ENCODE data around the gene ABHD4. TPM values are rescaled to one million over a fixed set of nuclear protein-coding genes. Genes with fewer than 3 reads are reported as not detected.
A peak's percentile ranks its signal among the peaks of the same experiment; 100 is the strongest.

The ABHD4 gene
- total RNA-seq, 2 experiments from 2014 or later = 5.6 to 15.6 TPM

- no peaks in the 10 kb centered on the region for H4K20me1 ChIP-seq (ENCODE audit: insufficient read depth, low read length)
- H3K36me3 ChIP-seq (ENCODE audit: insufficient read depth, low read length) = no peaks in the 10 kb centered on the region
- H3K9me3 ChIP-seq (ENCODE audit: low read length) = no peaks in the 10 kb centered on the region
- intact Hi-C loops (cut with micrococcal nuclease; ENCODE audit: unreplicated experiment) = no loop called here
- H3K4me1 ChIP-seq (ENCODE audit: insufficient read depth, low read length, poor library complexity, severe bottlenecking) = peaks cover 42% of the 10 kb centered on the region
- H3K9me2 ChIP-seq (ENCODE audit: insufficient read depth, low read length) = no peaks in the 10 kb centered on the region
- H3K4me3 ChIP-seq (ENCODE audit: low read depth, low read length, poor library complexity, severe bottlenecking) = no peak overlapping the region
- H3K4me2 ChIP-seq (ENCODE audit: low read length) = no peak overlapping the region
- POLR2A ChIA-PET = interaction anchor here (1.2 kb wide), 1 partner anchor 36 kb away, joined by 3 read pairs; no protein-coding TSS in a partner anchor
- no peak overlapping the region for H3K27ac ChIP-seq (ENCODE audit: low read depth, low read length, poor library complexity, severe bottlenecking)
- no peaks in the 10 kb centered on the region for H3K79me2 ChIP-seq (ENCODE audit: insufficient read depth, low read depth, low read length)
- CTCF ChIA-PET (ENCODE audit: unreplicated experiment) = interaction anchor here (0.6 to 0.7 kb wide), 2 partner anchors 288 to 461 kb away, joined by 3 read pairs; partner anchors contain the start of gene CDH24
- no peak for TF ChIP-seq CTCF (conservative IDR thresholded peaks at IDR 0.05; ENCODE audit: low read length)
- TF ChIP-seq EZH2phosphoT487 (IDR thresholded peaks at IDR 0.05; ENCODE audit: borderline replicate concordance, low read depth, low read length) = no peak
- DNase-seq (ENCODE audit: low spot score) = no peak
- no TSS peak for BruUV-seq (replicated peaks)
- no peak overlapping the region; the same call in 1 of the 2 replicates for H2AFZ ChIP-seq (ENCODE audit: low read length)
These were observed 1.7 kb upstream of the ABHD4 start for GRCh38 chr14:22596354-22596879.

GRCh38 chr14:22597265-22597664 is 835 bp upstream of the ABHD4 start:
- Histone ChIP-seq H3K9me3 (ENCODE audit: low read length) (no peaks in the 10 kb centered on the region), H4K20me1 (ENCODE audit: insufficient read depth, low read length) (no peaks in the 10 kb centered on the region), H3K36me3 (ENCODE audit: insufficient read depth, low read length) (peaks cover under 1% of the 10 kb centered on the region; the same call in 1 of the 2 replicates), H3K79me2 (ENCODE audit: insufficient read depth, low read depth, low read length) (no peaks in the 10 kb centered on the region), H3K4me1 (ENCODE audit: insufficient read depth, low read length, poor library complexity, severe bottlenecking) (peaks cover 45% of the 10 kb centered on the region), H3K27ac (ENCODE audit: low read depth, low read length, poor library complexity, severe bottlenecking) (no peak overlapping the region), H3K4me3 (ENCODE audit: low read depth, low read length, poor library complexity, severe bottlenecking) (no peak overlapping the region), H3K4me2 (ENCODE audit: low read length) (peak overlapping the region; percentile 95), H3K9me2 (ENCODE audit: insufficient read depth, low read length) (no peaks in the 10 kb centered on the region), H2AFZ (ENCODE audit: low read length) (peak overlapping the region; percentile 98)
- CTCF ChIA-PET (ENCODE audit: unreplicated experiment) = no interaction called here
- no TSS peak for BruUV-seq (replicated peaks)
- no peak for DNase-seq (ENCODE audit: low spot score)
- TF ChIP-seq EZH2phosphoT487 (IDR thresholded peaks at IDR 0.05; ENCODE audit: borderline replicate concordance, low read depth, low read length) (no peak), CTCF (conservative IDR thresholded peaks at IDR 0.05; ENCODE audit: low read length) (no peak)
- intact Hi-C loops (cut with micrococcal nuclease; ENCODE audit: unreplicated experiment) = no loop called here
- POLR2A ChIA-PET = interaction anchor here (1.2 to 6.4 kb wide), 2 partner anchors 8 to 35 kb away, joined by 3 to 47 read pairs; partner anchors contain the start of gene DAD1

- intact Hi-C loops (cut with micrococcal nuclease; ENCODE audit: unreplicated experiment) = no loop called here
- H3K36me3 ChIP-seq (ENCODE audit: insufficient read depth, low read length) = peaks cover 3% of the 10 kb centered on the region; the same call in 1 of the 2 replicates
- H3K9me3 ChIP-seq (ENCODE audit: low read length) = no peaks in the 10 kb centered on the region
- H3K79me2 ChIP-seq (ENCODE audit: insufficient read depth, low read depth, low read length) = no peaks in the 10 kb centered on the region
- peaks cover 48% of the 10 kb centered on the region for H3K4me1 ChIP-seq (ENCODE audit: insufficient read depth, low read length, poor library complexity, severe bottlenecking)
- no peaks in the 10 kb centered on the region for H3K9me2 ChIP-seq (ENCODE audit: insufficient read depth, low read length)
- H4K20me1 ChIP-seq (ENCODE audit: insufficient read depth, low read length) = no peaks in the 10 kb centered on the region
- ChIA-PET CTCF (ENCODE audit: unreplicated experiment) (interaction anchor here (1.2 kb wide), 1 partner anchor 62 kb away, joined by 3 read pairs; no protein-coding TSS in a partner anchor), POLR2A (interaction anchor here (1.3 to 6.4 kb wide), 2 partner anchors 8 to 67 kb away, joined by 3 to 47 read pairs; partner anchors contain the start of gene DAD1)
- peak overlapping the region; percentile 88 for H3K4me3 ChIP-seq (ENCODE audit: low read depth, low read length, poor library complexity, severe bottlenecking)
- peak overlapping the region; percentile 98 for H2AFZ ChIP-seq (ENCODE audit: low read length)
- no TSS peak for BruUV-seq (replicated peaks)
- peak overlapping the region; percentile 95 for H3K4me2 ChIP-seq (ENCODE audit: low read length)
- no peak for DNase-seq (ENCODE audit: low spot score)
- TF ChIP-seq CTCF (conservative IDR thresholded peaks at IDR 0.05; ENCODE audit: low read length) (no peak), EZH2phosphoT487 (IDR thresholded peaks at IDR 0.05; ENCODE audit: borderline replicate concordance, low read depth, low read length) (no peak)
- peak overlapping the region; percentile 2 for H3K27ac ChIP-seq (ENCODE audit: low read depth, low read length, poor library complexity, severe bottlenecking)
These were observed 365 bp upstream of the ABHD4 start for GRCh38 chr14:22597771-22598098.
